ENCODE measurements around the gene PRKX.
"Not testable (repeated sequence)": the region's sequence is repeated elsewhere in the genome, so short reads cannot be mapped to it uniquely, and the experiment has no call there.

Gene PRKX

GRCh38 chrX:3707673-3708274 is 5.7 kb downstream of the PRKX start:
- DNase-seq = not testable (repeated sequence)

GRCh38 chrX:3706481-3706880 is 7.0 kb downstream of the PRKX start:
- no peak for DNase-seq

GRCh38 chrX:3703251-3703650 is 10.2 kb downstream of the PRKX start:
- not testable (repeated sequence) for DNase-seq

GRCh38 chrX:3702095-3702494 is 11.4 kb downstream of the PRKX start:
- not testable (repeated sequence) for DNase-seq

- DNase-seq = not testable (repeated sequence)
Observed at GRCh38 chrX:3701445-3701928, 12.0 kb downstream of the PRKX start.

- no peak for DNase-seq
Observed at GRCh38 chrX:3699821-3700381, 13.5 kb downstream of the PRKX start.

- DNase-seq = peak; percentile 73
Observed at GRCh38 chrX:3697701-3698279, 15.7 kb downstream of the PRKX start.

GRCh38 chrX:3697220-3697684 is 16.2 kb downstream of the PRKX start:
- DNase-seq = peak; percentile 50

GRCh38 chrX:3695536-3695935 is 17.9 kb downstream of the PRKX start:
- no peak for DNase-seq

- no peak for DNase-seq
Observed at GRCh38 chrX:3690140-3690539, 23.3 kb downstream of the PRKX start.

- not testable (repeated sequence) for DNase-seq
Observed at GRCh38 chrX:3683236-3683635, 30.2 kb downstream of the PRKX start.

- no peak for DNase-seq
Observed at GRCh38 chrX:3680459-3680858, 33.0 kb downstream of the PRKX start.

GRCh38 chrX:3679669-3680068 is 33.8 kb downstream of the PRKX start:
- no peak for DNase-seq

- DNase-seq = no peak
Observed at GRCh38 chrX:3678328-3678727, 35.1 kb downstream of the PRKX start.

GRCh38 chrX:3674881-3675280 is 38.6 kb downstream of the PRKX start:
- DNase-seq = no peak

- no peak for DNase-seq
Observed at GRCh38 chrX:3669841-3670475, 43.5 kb downstream of the PRKX start.

GRCh38 chrX:3666975-3667374 is 46.5 kb downstream of the PRKX start:
- no peak for DNase-seq

- no peak for DNase-seq
Observed at GRCh38 chrX:3664921-3665320, 48.5 kb downstream of the PRKX start.

- DNase-seq = not testable (repeated sequence)
Observed at GRCh38 chrX:3663576-3664250, 49.7 kb downstream of the PRKX start.

GRCh38 chrX:3659761-3660160 is 53.7 kb downstream of the PRKX start:
- no peak for DNase-seq

- DNase-seq = no peak
Observed at GRCh38 chrX:3655181-3655580, 58.3 kb downstream of the PRKX start.

- no peak for DNase-seq
Observed at GRCh38 chrX:3653111-3653510, 60.3 kb downstream of the PRKX start.

- DNase-seq = peak; percentile 9
Observed at GRCh38 chrX:3651277-3651676, 62.2 kb downstream of the PRKX start.

All from NCI-H1092 (cell line).